Heart left ventricle (tissue), 16 donors: ENCODE data around the gene C16orf95. TPM values are rescaled to one million over a fixed set of nuclear protein-coding genes. Genes with fewer than 3 reads are reported as not detected.

Experiments used
- ATAC-seq, 4 donors: fragments of 200-7000 bp; cut with Tn5 transposase; one replicate each; pipeline ENCODE4 v1.9.1; 2020 to 2022; ENCODE audit warnings: moderate library complexity in 4 of 4, mild to moderate bottlenecking in 3 of 4, moderate number of reproducible peaks in 1 of 4
- DNase-seq, 5 donors: peaks; one replicate each; pipeline ENCODE4 v3.0.0-alpha.2; 2020
- H3K27ac ChIP-seq, 12 donors: fragments of 200-600 bp; sonication (generic) in 4 of 12; one replicate each; pipeline versions ENCODE4 v1.5.0 to v1.8.0; 2016 to 2022; ENCODE audit warnings: mild to moderate bottlenecking in 2 of 12
- H3K27me3 ChIP-seq, 9 donors: fragments of 200-600 bp; sonication (generic) in 2 of 9; one replicate each; pipeline versions ENCODE4 v1.5.1 to v1.8.0; 2016 to 2022; ENCODE audit warnings: mild to moderate bottlenecking in 3 of 9
- H3K36me3 ChIP-seq, 9 donors: fragments of 200-600 bp; sonication (generic) in 2 of 9; one replicate each; pipeline versions ENCODE4 v1.5.0 to v1.8.0; 2018 to 2022; ENCODE audit warnings: mild to moderate bottlenecking in 2 of 9
- H3K4me1 ChIP-seq, 12 donors: fragments of 200-600 bp; sonication (generic) in 4 of 12; one replicate each; pipeline versions ENCODE4 v1.5.0 to v1.8.0; 2016 to 2022; ENCODE audit warnings: mild to moderate bottlenecking in 3 of 12
- H3K4me3 ChIP-seq, 12 donors: fragments of 200-600 bp; sonication (generic) in 4 of 12; one replicate each; pipeline versions ENCODE4 v1.5.0 to v1.8.0; 2017 to 2022; ENCODE audit warnings: mild to moderate bottlenecking in 9 of 12, moderate library complexity in 4 of 12
- H3K9me3 ChIP-seq, 12 donors: fragments of 200-600 bp; sonication (generic) in 4 of 12; one replicate each; pipeline versions ENCODE4 v1.5.0 to v1.8.0; 2016 to 2022; ENCODE audit warnings: mild to moderate bottlenecking in 1 of 12
- POLR2A ChIP-seq, 2 donors: fragments of 450-650 bp; IDR thresholded peaks; one replicate each; pipeline ENCODE4 v1.6.1; 2017; ENCODE audit warnings: antibody characterized with exemption in 2 of 2, mild to moderate bottlenecking in 2 of 2, moderate library complexity in 2 of 2
- WGBS, 4 donors: extraction: QIAGEN DNeasy Blood & Tissue Kit in 2 of 4; methylation state at CpG; one replicate each; pipeline versions ENCODE4 v1.1.5 to v1.1.7; 2013 to 2018; 5-methylcytosine and 5-hydroxymethylcytosine counted together
- intact Hi-C, 10 donors: fragments of 100-400 bp; cut with DNase I; formaldehyde crosslinking; loops; one replicate each; pipeline versions ENCODE4 v1.11.1 to v1.14.2; 2022
- polyA plus RNA-seq, 2 donors: library from polyadenylated mRNA; stranded (reverse); fragments of 200-250 nt; gene quantifications; one replicate each; pipeline ENCODE4 v1.2.3, GENCODE V29; 2013
- total RNA-seq, 9 donors: library from RNA; depleted of rRNA in 2 of 9; stranded (reverse); fragments of >200 nt in 2 of 9; fragmentation: NEBNext Ultra II Directional in 3 of 9; extraction: Animal tissue kit (Norgen Biotek cat#: 25700) in 3 of 9; gene quantifications; one replicate each; pipeline versions ENCODE4 v1.1.0 to v1.2.4, GENCODE V29; 2016 to 2023
- TF ChIP-seq, protein P1 (sequence below), 12 donors: fragments of 200-600 bp; sonication (generic) in 4 of 12; IDR thresholded peaks; one replicate each; pipeline versions ENCODE4 v1.5.0 to v1.8.0; 2018 to 2022; ENCODE audit warnings: antibody characterized with exemption in 12 of 12, mild to moderate bottlenecking in 5 of 12
- donor health status: ischemic (EF 13 %, LVEDD 7.1; RV severe dilation, severe dysfunction).
- donor health status: healthy with polysubstance abuse.
- donor health status: DM: no; HTN: yes; CAD: no.
- donor health status: DM: no; HTN: no; CAD: no.
- donor health status: ischemic (EF 25% LVEDD 6.9; RV normal size, moderate dysfunction).
- donor health status: ischemic (EF 25% LVEDD 5.7; RV mildly dilated, moderate dysfunction).
- donor health status: healthy.
- donor health status: DM: yes; HTN: yes; CAD: no.
- donor health status: ischemic (EF 35%, LVEDD 5.7; RV mildly dilated, moderate dysfunction).
- donor health status: nonischemic (EF 11% LVEDD 7.7; RV severe dilation, severe dysfunction).
- donor health status: DM: yes; HTN: yes; CAD: no.
- donor health status: PGD.
- donor health status: ischemic (EF 29% LVEDD 5.4; RV normal size, mild dysfunction).
- donor health status: nonischemic (EF 23%, LVEDD 6.1; RV moderate dilation, normal function).

Gene C16orf95
- total and polyA plus RNA-seq, 11 donors = 0.91 to 4.5 (median 3.1) TPM

DNA sequence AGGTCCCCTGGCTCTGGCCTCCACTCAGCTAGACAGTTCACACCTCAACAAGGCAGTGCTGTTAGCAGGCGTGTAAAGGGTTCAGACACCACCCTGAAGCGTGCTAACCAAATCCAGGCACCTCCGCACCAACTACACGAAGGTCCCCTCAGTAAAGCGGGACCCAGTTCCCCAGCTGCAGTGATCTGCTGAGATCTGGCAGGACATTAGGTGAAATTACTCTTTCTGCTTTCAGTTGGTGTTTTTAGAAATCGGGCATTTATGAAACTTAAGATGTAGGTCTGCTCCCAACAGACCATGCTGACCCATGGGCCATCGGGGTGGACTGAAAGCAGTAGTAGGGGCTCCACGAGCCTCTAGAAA lies 39.3 kb upstream of the C16orf95 start:
- H3K27ac ChIP-seq = no peak overlapping the region
- intact Hi-C loops = no loop called here
- peaks cover 0 to 63% (median 54%) of the 10 kb centered on the region in 9 donors for H3K36me3 ChIP-seq
- DNase-seq (peak in 1 of 5 donors; percentile 9), ATAC-seq (no peak)
- TF ChIP-seq POLR2A (IDR thresholded peaks at IDR 0.05) = no peak
- TF ChIP-seq, protein P1, sequence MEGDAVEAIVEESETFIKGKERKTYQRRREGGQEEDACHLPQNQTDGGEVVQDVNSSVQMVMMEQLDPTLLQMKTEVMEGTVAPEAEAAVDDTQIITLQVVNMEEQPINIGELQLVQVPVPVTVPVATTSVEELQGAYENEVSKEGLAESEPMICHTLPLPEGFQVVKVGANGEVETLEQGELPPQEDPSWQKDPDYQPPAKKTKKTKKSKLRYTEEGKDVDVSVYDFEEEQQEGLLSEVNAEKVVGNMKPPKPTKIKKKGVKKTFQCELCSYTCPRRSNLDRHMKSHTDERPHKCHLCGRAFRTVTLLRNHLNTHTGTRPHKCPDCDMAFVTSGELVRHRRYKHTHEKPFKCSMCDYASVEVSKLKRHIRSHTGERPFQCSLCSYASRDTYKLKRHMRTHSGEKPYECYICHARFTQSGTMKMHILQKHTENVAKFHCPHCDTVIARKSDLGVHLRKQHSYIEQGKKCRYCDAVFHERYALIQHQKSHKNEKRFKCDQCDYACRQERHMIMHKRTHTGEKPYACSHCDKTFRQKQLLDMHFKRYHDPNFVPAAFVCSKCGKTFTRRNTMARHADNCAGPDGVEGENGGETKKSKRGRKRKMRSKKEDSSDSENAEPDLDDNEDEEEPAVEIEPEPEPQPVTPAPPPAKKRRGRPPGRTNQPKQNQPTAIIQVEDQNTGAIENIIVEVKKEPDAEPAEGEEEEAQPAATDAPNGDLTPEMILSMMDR (IDR thresholded peaks at IDR 0.05) = no peak
- WGBS, 4 donors = 85 to 89% (median 88%) methylated on average over 8 of the region's 8 CpGs
- H3K4me3 ChIP-seq = no peak overlapping the region
- H3K4me1 ChIP-seq = peaks cover 0 to 43% (median 1%) of the 10 kb centered on the region in 12 donors
- H3K27me3 ChIP-seq = no peaks in the 10 kb centered on the region
- no peaks in the 10 kb centered on the region for H3K9me3 ChIP-seq

DNA sequence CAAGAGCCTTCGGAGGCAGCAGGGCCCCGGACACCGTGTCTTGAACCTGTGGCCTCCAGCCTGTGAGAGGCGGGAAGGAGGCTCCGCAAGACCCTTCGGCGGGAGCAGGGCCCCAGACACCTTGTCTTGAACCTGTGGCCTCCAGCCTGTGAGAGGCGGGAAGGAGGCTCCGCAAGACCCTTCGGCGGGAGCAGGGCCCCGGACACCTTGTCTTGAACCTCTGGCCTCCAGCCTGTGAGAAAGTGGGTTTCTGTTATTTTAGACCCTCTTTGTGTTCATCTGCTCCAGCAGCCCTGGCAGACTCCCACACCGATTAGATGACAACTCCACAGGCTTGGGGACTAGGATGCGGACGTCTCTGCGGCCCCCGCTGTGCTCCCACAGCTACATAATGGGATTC lies 36.4 kb upstream of the C16orf95 start:
- H3K36me3 ChIP-seq = peaks cover 0 to 48% (median 32%) of the 10 kb centered on the region in 9 donors
- WGBS, 4 donors = 93 to 97% (median 95%) methylated on average over 17 of the region's 17 CpGs
- H3K27me3 ChIP-seq = no peaks in the 10 kb centered on the region
- TF ChIP-seq, protein P1 (IDR thresholded peaks at IDR 0.05) = no peak
- TF ChIP-seq POLR2A (IDR thresholded peaks at IDR 0.05) = no peak
- H3K27ac ChIP-seq = no peak overlapping the region
- peaks cover 0 to 33% (median 2%) of the 10 kb centered on the region in 12 donors for H3K4me1 ChIP-seq
- intact Hi-C loops = no loop called here
- ATAC-seq = no peak
- DNase-seq = no peak
- H3K4me3 ChIP-seq = no peak overlapping the region
- H3K9me3 ChIP-seq = no peaks in the 10 kb centered on the region

DNA sequence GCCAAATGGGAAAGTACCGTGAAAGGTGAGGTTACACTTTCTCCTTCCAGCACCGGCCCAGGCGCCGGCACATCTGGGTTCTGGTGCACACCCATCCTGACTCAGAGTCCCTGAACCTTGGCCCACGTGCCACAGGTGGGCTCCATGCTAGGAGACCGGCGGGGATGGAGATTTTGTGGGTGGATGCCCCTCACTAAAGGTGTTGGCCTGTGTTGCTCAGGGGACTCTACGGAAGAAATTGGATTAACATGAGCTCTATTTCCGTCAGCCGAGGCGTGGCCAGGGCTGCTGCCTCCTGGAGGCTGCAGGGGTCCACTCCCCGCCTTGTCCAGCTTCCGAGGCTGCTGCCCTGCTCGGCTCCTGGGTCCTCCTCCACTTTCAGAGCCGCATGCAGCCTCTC lies 35.6 kb upstream of the C16orf95 start:
- 89 to 95% (median 94%) methylated on average over 15 of the region's 15 CpGs for WGBS, 4 donors
- peaks cover 0 to 44% (median 29%) of the 10 kb centered on the region in 9 donors for H3K36me3 ChIP-seq
- TF ChIP-seq, protein P1 (IDR thresholded peaks at IDR 0.05) = no peak
- no peak for TF ChIP-seq POLR2A (IDR thresholded peaks at IDR 0.05)

DNA sequence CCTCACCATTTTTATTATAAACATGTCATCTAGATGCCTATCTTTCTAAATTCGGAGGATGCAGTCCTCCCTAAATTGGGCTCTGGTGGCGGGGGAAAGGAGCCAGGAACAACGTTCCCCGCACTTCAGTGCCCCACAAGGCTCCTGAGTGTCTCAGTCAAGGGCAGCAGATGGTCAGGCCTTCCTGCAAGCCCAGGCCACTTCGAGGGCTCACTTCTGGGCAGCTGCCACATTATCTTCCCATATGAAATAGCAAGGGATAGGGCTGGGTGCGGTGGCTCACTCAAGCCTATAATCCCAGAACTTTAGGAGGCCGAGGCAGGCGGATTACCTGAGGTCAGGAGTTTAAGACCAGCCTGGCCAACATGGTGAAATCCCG lies 34.1 kb upstream of the C16orf95 start:
- H3K4me1 ChIP-seq = peaks cover 0 to 29% (median 0%) of the 10 kb centered on the region in 12 donors
- peaks cover 0 to 38% (median 24%) of the 10 kb centered on the region in 9 donors for H3K36me3 ChIP-seq
- TF ChIP-seq, protein P1 (IDR thresholded peaks at IDR 0.05) = no peak
- no peak for TF ChIP-seq POLR2A (IDR thresholded peaks at IDR 0.05)
- H3K9me3 ChIP-seq = no peaks in the 10 kb centered on the region
- ATAC-seq (peak in 2 of 4 donors; percentile 18 to 36), DNase-seq (peak in 1 of 5 donors; percentile 26)
- intact Hi-C loops = no loop called here
- H3K27me3 ChIP-seq = no peaks in the 10 kb centered on the region
- H3K27ac ChIP-seq = no peak overlapping the region
- WGBS, 4 donors = 52 to 66% (median 62%) methylated on average over 9 of the region's 9 CpGs
- no peak overlapping the region for H3K4me3 ChIP-seq

More for the DNA sequence above, 35.6 kb upstream of the C16orf95 start:
- DNase-seq = peak in 1 of 5 donors; percentile 15
- Histone ChIP-seq H3K4me1 (peaks cover 0 to 29% (median 0%) of the 10 kb centered on the region in 12 donors), H3K27me3 (no peaks in the 10 kb centered on the region), H3K4me3 (no peak overlapping the region), H3K9me3 (no peaks in the 10 kb centered on the region), H3K27ac (no peak overlapping the region)
- ATAC-seq = no peak
- intact Hi-C loops = no loop called here
